HL-60 (cell line): ENCODE measurements around the gene KAZALD1.

Experiments
- DNase-seq, 2 experiments: peaks; one replicate each; pipeline ENCODE4 v3.0.0-alpha.2; 2010 to 2020; ENCODE audit warnings: low read depth in 1 of 2, low spot score in 1 of 2
- H3K27ac ChIP-seq: fragments of 250-450 bp; sonication (Bioruptor Pico); replicated peaks from 2 replicates; pipeline ENCODE4 v1.5.1; 2020; ENCODE audit warnings: mild to moderate bottlenecking, moderate library complexity
- H3K27me3 ChIP-seq: fragments of 250-450 bp; sonication (Bioruptor Pico); 2 replicates; pipeline ENCODE4 v1.5.1; 2021; ENCODE audit warnings: mild to moderate bottlenecking, moderate library complexity; ENCODE audit not compliant: insufficient read depth, poor library complexity, severe bottlenecking
- H3K4me3 ChIP-seq: replicated peaks from 2 replicates; pipeline ENCODE4 v1.5.1; 2011; ENCODE audit warnings: mild to moderate bottlenecking, control low read depth, low read length; ENCODE audit not compliant: insufficient read depth
- GABPA ChIP-seq: IDR thresholded peaks from 2 replicates; pipeline ENCODE4 v1.6.1; 2012; ENCODE audit warnings: low read depth
- POLR2AphosphoS5 ChIP-seq: IDR thresholded peaks from 2 replicates; pipeline ENCODE4 v1.6.1; 2012; ENCODE audit warnings: low read depth
- REST ChIP-seq: IDR thresholded peaks from 2 replicates; pipeline ENCODE4 v1.6.1; 2012; ENCODE audit warnings: low read depth; ENCODE audit not compliant: insufficient replicate concordance
- SPI1 ChIP-seq: IDR thresholded peaks from 2 replicates; pipeline ENCODE4 v1.6.1; 2012; ENCODE audit warnings: low read depth, mild to moderate bottlenecking, borderline replicate concordance
- TF ChIP-seq, protein P1 (sequence below): IDR thresholded peaks from one replicate; pipeline ENCODE4 v1.5.1; 2011; ENCODE audit warnings: low read length, control low read depth, inconsistent platforms; ENCODE audit not compliant: insufficient read depth

Gene KAZALD1

GRCh38 chr10:101111547-101111946 lies 49.8 kb downstream of the KAZALD1 start:
- TF ChIP-seq POLR2AphosphoS5 (no peak), SPI1 (no peak)
- TF ChIP-seq, protein P1, sequence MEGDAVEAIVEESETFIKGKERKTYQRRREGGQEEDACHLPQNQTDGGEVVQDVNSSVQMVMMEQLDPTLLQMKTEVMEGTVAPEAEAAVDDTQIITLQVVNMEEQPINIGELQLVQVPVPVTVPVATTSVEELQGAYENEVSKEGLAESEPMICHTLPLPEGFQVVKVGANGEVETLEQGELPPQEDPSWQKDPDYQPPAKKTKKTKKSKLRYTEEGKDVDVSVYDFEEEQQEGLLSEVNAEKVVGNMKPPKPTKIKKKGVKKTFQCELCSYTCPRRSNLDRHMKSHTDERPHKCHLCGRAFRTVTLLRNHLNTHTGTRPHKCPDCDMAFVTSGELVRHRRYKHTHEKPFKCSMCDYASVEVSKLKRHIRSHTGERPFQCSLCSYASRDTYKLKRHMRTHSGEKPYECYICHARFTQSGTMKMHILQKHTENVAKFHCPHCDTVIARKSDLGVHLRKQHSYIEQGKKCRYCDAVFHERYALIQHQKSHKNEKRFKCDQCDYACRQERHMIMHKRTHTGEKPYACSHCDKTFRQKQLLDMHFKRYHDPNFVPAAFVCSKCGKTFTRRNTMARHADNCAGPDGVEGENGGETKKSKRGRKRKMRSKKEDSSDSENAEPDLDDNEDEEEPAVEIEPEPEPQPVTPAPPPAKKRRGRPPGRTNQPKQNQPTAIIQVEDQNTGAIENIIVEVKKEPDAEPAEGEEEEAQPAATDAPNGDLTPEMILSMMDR: no peak
- Histone ChIP-seq H3K4me3 (no peak overlapping the region), H3K27me3 (peaks cover 6% of the 10 kb centered on the region), H3K27ac (no peak overlapping the region)
- DNase-seq: no peak

GRCh38 chr10:101112799-101113594 lies 51.2 kb downstream of the KAZALD1 start:
- DNase-seq: no peak
- H3K27me3 ChIP-seq: peaks cover 3% of the 10 kb centered on the region
- no peak overlapping the region for H3K27ac ChIP-seq
- TF ChIP-seq REST: no peak
- TF ChIP-seq SPI1: no peak
- TF ChIP-seq POLR2AphosphoS5: no peak
- TF ChIP-seq, protein P1: no peak
- TF ChIP-seq GABPA: no peak
- H3K4me3 ChIP-seq: no peak overlapping the region

DNA sequence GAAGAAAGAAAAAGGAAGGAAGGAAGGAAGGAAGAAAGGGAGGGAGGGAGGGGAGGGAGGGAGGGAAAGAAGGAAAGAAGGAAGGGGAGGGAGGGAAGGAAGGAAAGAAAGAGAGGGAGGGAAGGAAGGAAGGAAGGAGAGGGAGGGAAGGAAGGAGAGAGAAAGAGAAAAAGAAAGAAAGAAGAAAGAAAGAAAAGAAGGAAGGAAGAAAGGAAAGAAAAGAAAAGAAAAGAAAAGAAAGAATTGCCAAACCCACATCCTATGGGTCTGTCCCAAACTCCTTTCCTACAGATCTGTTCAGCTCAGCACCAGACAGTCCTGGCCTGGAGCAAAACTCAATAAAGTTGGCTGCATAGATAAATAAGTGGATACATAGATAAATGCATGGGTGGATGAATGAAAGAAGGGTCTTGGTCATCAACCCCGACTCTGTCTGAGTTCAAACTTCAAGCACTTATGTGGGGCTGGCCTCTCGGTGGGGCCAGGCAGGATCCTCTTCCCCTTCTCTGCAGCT lies 52.2 kb downstream of the KAZALD1 start:
- Histone ChIP-seq H3K27ac (no peak overlapping the region), H3K4me3 (no peak overlapping the region), H3K27me3 (peaks cover 6% of the 10 kb centered on the region)
- TF ChIP-seq POLR2AphosphoS5 (no peak), REST (no peak), SPI1 (no peak), GABPA (no peak)
- TF ChIP-seq, protein P1: no peak
- no peak for DNase-seq
